B cell (primary cell): ENCODE measurements around the gene TAF1B. TPM values are rescaled to one million over a fixed set of nuclear protein-coding genes. Genes with fewer than 3 reads are reported as not detected.

Experiments used
- ATAC-seq: fragments of 200-7000 bp; cut with Tn5 transposase; one replicate; pipeline ENCODE4 v1.10.0; 2021; ENCODE audit warnings: low read depth, mild to moderate bottlenecking, moderate number of reproducible peaks, moderate library complexity
- CTCF ChIA-PET: fragments of 350-600 bp; sonication (Branson Sonifier 250); formaldehyde crosslinking; loops from one replicate; lab custom pipeline; 2021; ENCODE audit warnings: antibody characterized with exemption, inconsistent platforms; lab: Charles Lee
- POLR2A ChIA-PET: fragments of 350-600 bp; sonication (Branson Sonifier 250); formaldehyde crosslinking; loops from one replicate; lab custom pipeline; 2021; ENCODE audit warnings: antibody characterized with exemption; lab: Charles Lee
- DNase-seq: peaks from one replicate; pipeline ENCODE4 v3.0.0; 2013
- H2AFZ ChIP-seq: 2 replicates; pipeline ENCODE4 v1.6.1; 2012; ENCODE audit warnings: mild to moderate bottlenecking, low read depth, low read length; ENCODE audit not compliant: insufficient read depth, poor library complexity, severe bottlenecking
- H3K27ac ChIP-seq, 2 donors: 1 replicate in 1 of 2; 2 replicates in 1 of 2; pipeline ENCODE4 v1.5.1; 2012 to 2013; ENCODE audit warnings: low read length in 2 of 2, mild to moderate bottlenecking in 2 of 2, moderate library complexity in 1 of 2
- H3K27me3 ChIP-seq, 4 experiments: fragments of 200-600 bp in 1 of 4; sonication (generic) in 1 of 4; replicated peaks in 1 of 4; 1 replicate in 2 of 4; 2 replicates in 2 of 4; pipeline versions ENCODE4 v1.6.1 to v1.7.0; 2013 to 2016; ENCODE audit warnings: low read length in 3 of 4, mild to moderate bottlenecking in 2 of 4, mixed read lengths in 1 of 4, moderate library complexity in 1 of 4; ENCODE audit not compliant: insufficient read depth in 4 of 4, control insufficient read depth in 3 of 4; ENCODE audit errors: control extremely low read depth in 1 of 4
- H3K36me3 ChIP-seq, 2 experiments: replicated peaks in 1 of 2; 1 replicate in 1 of 2; 2 replicates in 1 of 2; pipeline versions ENCODE4 v1.6.1 to v1.7.1; 2013; ENCODE audit warnings: low read length in 1 of 2; ENCODE audit not compliant: insufficient read depth in 2 of 2, control insufficient read depth in 1 of 2; ENCODE audit errors: control extremely low read depth in 1 of 2, extremely low read depth in 1 of 2
- H3K4me1 ChIP-seq, 2 donors: fragments of 200-600 bp in 1 of 2; sonication (generic) in 1 of 2; 1 replicate in 1 of 2; 2 replicates in 1 of 2; pipeline versions ENCODE4 v1.5.1 to v1.6.1; 2013 to 2017; ENCODE audit warnings: low read length in 2 of 2; ENCODE audit not compliant: control insufficient read depth in 2 of 2, insufficient read depth in 2 of 2
- H3K4me2 ChIP-seq: replicated peaks from 2 replicates; pipeline ENCODE3; 2012; ENCODE audit warnings: mild to moderate bottlenecking, low read depth, low read length; ENCODE audit not compliant: poor library complexity, severe bottlenecking
- H3K4me3 ChIP-seq, 5 experiments: fragments of 200-600 bp in 1 of 5; sonication (generic) in 1 of 5; 1 replicate in 3 of 5; 2 replicates in 2 of 5; pipeline versions ENCODE4 v1.5.1 to v1.7.0; 2011 to 2016; ENCODE audit warnings: low read length in 4 of 5, mild to moderate bottlenecking in 4 of 5, low read depth in 2 of 5, control low read depth in 1 of 5, moderate library complexity in 1 of 5; ENCODE audit not compliant: insufficient read depth in 1 of 5; ENCODE audit errors: control extremely low read depth in 1 of 5, extremely low read depth in 1 of 5
- H3K79me2 ChIP-seq: fragments of 200-600 bp; sonication (generic); one replicate; pipeline ENCODE4 v1.6.0; 2016; ENCODE audit warnings: low read length; ENCODE audit not compliant: control insufficient read depth, insufficient read depth
- H3K9ac ChIP-seq: fragments of 200-600 bp; sonication (generic); 2 replicates; pipeline ENCODE4 v1.6.1; 2017; ENCODE audit warnings: mild to moderate bottlenecking, low read length, moderate library complexity
- H3K9me3 ChIP-seq, 3 donors: one replicate each; pipeline versions ENCODE4 v1.6.1 to v1.7.1; 2013; ENCODE audit warnings: low read length in 2 of 3; ENCODE audit not compliant: control insufficient read depth in 2 of 3, insufficient read depth in 1 of 3; ENCODE audit errors: control extremely low read depth in 1 of 3
- H4K20me1 ChIP-seq: 2 replicates; pipeline ENCODE4 v1.6.0; 2012; ENCODE audit warnings: mild to moderate bottlenecking, low read length; ENCODE audit not compliant: insufficient read depth, control insufficient read depth, poor library complexity, severe bottlenecking
- H3K27ac Mint-ChIP-seq: one replicate; pipeline ENCODE4 v1.8.0; 2021; ENCODE audit warnings: mixed read lengths
- H3K27me3 Mint-ChIP-seq: one replicate; pipeline ENCODE4 v1.8.0; 2021; ENCODE audit warnings: mixed read lengths
- H3K4me1 Mint-ChIP-seq: one replicate; pipeline ENCODE4 v1.8.0; 2021; ENCODE audit warnings: mixed read lengths
- H3K4me3 Mint-ChIP-seq: one replicate; pipeline ENCODE4 v1.8.0; 2021; ENCODE audit warnings: mixed read lengths
- H3K9me3 Mint-ChIP-seq: one replicate; pipeline ENCODE4 v1.8.0; 2022; ENCODE audit warnings: mixed read lengths; ENCODE audit not compliant: insufficient read depth
- CTCF ChIP-seq: fragments of 200-600 bp; IDR thresholded peaks from one replicate; pipeline ENCODE4 v1.8.0; 2022; ENCODE audit warnings: antibody characterized with exemption, mild to moderate bottlenecking
- EZH2 ChIP-seq: IDR thresholded peaks from 2 replicates; pipeline ENCODE4 v1.6.1; 2012; ENCODE audit warnings: borderline replicate concordance, low read depth, mild to moderate bottlenecking, moderate library complexity, low read length; ENCODE audit not compliant: insufficient read depth, poor library complexity, severe bottlenecking
- WGBS: methylation state at CpG from one replicate; pipeline ENCODE4 v1.1.5; 2013; ENCODE audit warnings: missing lambda C conversion rate; ENCODE audit not compliant: insufficient coverage; 5-methylcytosine and 5-hydroxymethylcytosine counted together
- intact Hi-C: fragments of 100-400 bp; cut with micrococcal nuclease; formaldehyde crosslinking; loops from one replicate; pipeline ENCODE4 v1.10.0; 2022
- polyA plus RNA-seq: library from polyadenylated mRNA; depleted of rRNA; stranded (reverse); fragments of >200 nt; gene quantifications from 2 replicates; pipeline ENCODE4 v1.2.3, GENCODE V29; 2012
- total RNA-seq, 2 donors: library from RNA; stranded (reverse); fragments of 120-200 nt in 1 of 2; gene quantifications; 1 replicate in 1 of 2; 2 replicates in 1 of 2; pipeline versions ENCODE4 v1.2.3 to v1.2.4, GENCODE V29; 2013 to 2022

The TAF1B gene
- total and polyA plus RNA-seq, 2 donors (not counting 1 experiment from before 2014, with no cell fraction given), result 4.5 to 25.5 TPM

GRCh38 chr2:9946076-9946475 is 102.8 kb downstream of the TAF1B start:
- CTCF ChIA-PET, result no interaction called here
- H3K4me3 Mint-ChIP-seq, result no peak overlapping the region
- no peak for ATAC-seq

GRCh38 chr2:9946818-9947217 is 103.5 kb downstream of the TAF1B start:
- intact Hi-C loops, result no loop called here
- peaks cover 38% of the 10 kb centered on the region for H3K27me3 Mint-ChIP-seq
- TF ChIP-seq CTCF (no peak), EZH2 (no peak)
- Histone ChIP-seq H3K9ac (no peak overlapping the region), H3K4me3 (no peak overlapping the region), H3K9me3 (peaks cover 0 to 7% (median 0%) of the 10 kb centered on the region in 3 donors), H3K27ac (no peak overlapping the region), H3K4me2 (no peak overlapping the region), H3K36me3 (no peaks in the 10 kb centered on the region), H4K20me1 (no peaks in the 10 kb centered on the region), H3K79me2 (no peaks in the 10 kb centered on the region), H3K27me3 (peaks cover 0 to 36% (median 6%) of the 10 kb centered on the region in 4 experiments), H2AFZ (no peak overlapping the region), H3K4me1 (peaks cover 6 to 7% of the 10 kb centered on the region in 2 donors)
- 88% methylated on average over 3 of the region's 5 CpGs for WGBS
- DNase-seq (no peak), ATAC-seq (no peak)
- peaks cover 6% of the 10 kb centered on the region for H3K4me1 Mint-ChIP-seq
- no peaks in the 10 kb centered on the region for H3K9me3 Mint-ChIP-seq
- ChIA-PET POLR2A (no interaction called here), CTCF (no interaction called here)
- H3K27ac Mint-ChIP-seq, result no peak overlapping the region
- H3K4me3 Mint-ChIP-seq, result no peak overlapping the region

More at GRCh38 chr2:9946076-9946475, 102.8 kb downstream of the TAF1B start:
- Histone ChIP-seq H3K9ac (no peak overlapping the region), H3K4me1 (peaks cover 6 to 7% of the 10 kb centered on the region in 2 donors), H3K9me3 (peaks cover 0 to 7% (median 0%) of the 10 kb centered on the region in 3 donors), H3K4me2 (no peak overlapping the region), H3K27ac (no peak overlapping the region), H2AFZ (no peak overlapping the region), H3K79me2 (no peaks in the 10 kb centered on the region), H3K4me3 (no peak overlapping the region), H4K20me1 (no peaks in the 10 kb centered on the region), H3K27me3 (peaks cover 0 to 36% (median 6%) of the 10 kb centered on the region in 4 experiments), H3K36me3 (no peaks in the 10 kb centered on the region)
- Mint-ChIP-seq H3K27me3 (peaks cover 38% of the 10 kb centered on the region), H3K9me3 (no peaks in the 10 kb centered on the region), H3K4me1 (peaks cover 6% of the 10 kb centered on the region), H3K27ac (no peak overlapping the region)
- POLR2A ChIA-PET, result no interaction called here
- intact Hi-C loops, result no loop called here
- TF ChIP-seq EZH2, result no peak
- TF ChIP-seq CTCF, result no peak
- WGBS, result 83% methylated on average over 7 of the region's 7 CpGs
- no peak for DNase-seq
